ENCODE data around the gene SPARCL1. TPM values are rescaled to one million over a fixed set of nuclear protein-coding genes. Genes with fewer than 3 reads are reported as not detected.
A peak's percentile ranks its signal among the peaks of the same experiment; 100 is the strongest.
"Not testable (repeated sequence)": the region's sequence is repeated elsewhere in the genome, so short reads cannot be mapped to it uniquely, and the experiment has no call there.

The SPARCL1 gene
- total and polyA plus RNA-seq, 9 donors, result 210 to 425 (median 256) TPM

DNA sequence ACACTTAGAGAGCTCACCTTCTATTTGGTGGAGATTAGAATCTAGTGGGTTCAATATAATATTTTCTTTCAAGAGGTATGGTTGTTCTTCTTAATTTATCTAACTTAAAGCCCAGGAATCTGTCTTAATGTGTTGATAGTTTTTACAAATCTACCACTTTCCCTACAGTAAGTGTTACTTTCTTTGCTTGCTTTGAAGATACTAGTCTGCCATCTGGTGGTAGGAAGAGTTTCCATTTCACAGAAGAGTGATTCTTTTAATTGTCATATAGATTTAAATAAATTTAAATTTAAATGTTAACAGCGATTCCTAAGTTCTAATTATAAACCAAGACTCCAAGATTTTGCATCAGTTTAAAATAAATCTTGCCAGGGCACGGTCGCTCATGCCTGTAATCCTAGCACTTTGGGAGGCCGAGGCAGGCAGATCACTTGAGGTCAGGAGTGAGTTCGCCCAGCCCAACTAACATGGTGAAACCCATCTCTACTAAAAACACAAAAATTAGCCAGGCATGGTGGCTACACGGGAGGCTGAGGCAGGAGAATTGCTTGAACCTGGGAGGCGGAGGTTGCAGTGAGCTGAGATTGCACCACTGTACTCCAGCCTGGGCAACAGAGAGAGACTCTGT is 63.3 kb downstream of the SPARCL1 start:
- Histone ChIP-seq H3K36me3 (ENCODE audit: control insufficient read depth, insufficient read depth, low read length) (no peaks in the 10 kb centered on the region), H3K27ac (ENCODE audit: low read length) (no peak overlapping the region), H3K27me3 (ENCODE audit: control insufficient read depth, insufficient read depth, low read length) (no peaks in the 10 kb centered on the region), H3K4me3 (ENCODE audit: low read length) (no peak overlapping the region), H3K9me3 (replicated peaks; ENCODE audit: control insufficient read depth, low read depth, low read length) (no peaks in the 10 kb centered on the region), H3K4me1 (ENCODE audit: control insufficient read depth, insufficient read depth, low read length) (no peaks in the 10 kb centered on the region)
- 92% methylated on average over 2 of the region's 7 CpGs for WGBS (ENCODE audit: insufficient coverage)
- DNase-seq, result peak; percentile 62

DNA sequence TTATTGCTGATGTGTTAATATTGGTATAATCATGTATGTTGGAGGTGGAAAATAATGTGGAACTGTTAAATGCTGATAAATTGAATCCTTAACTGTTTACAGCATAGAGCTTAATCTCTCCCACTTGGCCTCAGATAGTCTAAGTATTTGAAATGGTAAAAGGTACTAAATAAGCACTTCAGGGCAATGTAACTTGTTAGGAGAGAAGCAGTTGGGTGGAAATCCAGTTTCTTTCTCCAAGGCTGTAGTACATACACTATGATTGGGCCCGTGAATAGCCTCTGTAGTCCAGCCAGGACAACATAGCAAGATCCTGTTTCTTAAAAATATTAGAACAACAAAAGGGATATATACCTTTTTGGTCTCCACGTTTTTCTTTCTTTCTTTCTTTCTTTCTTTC is 67.1 kb downstream of the SPARCL1 start:
- WGBS (ENCODE audit: insufficient coverage), result no CpG with 5 or more reads among the region's 2 CpGs
- Histone ChIP-seq H3K27me3 (ENCODE audit: control insufficient read depth, insufficient read depth, low read length) (no peaks in the 10 kb centered on the region), H3K4me1 (ENCODE audit: control insufficient read depth, insufficient read depth, low read length) (no peaks in the 10 kb centered on the region), H3K36me3 (ENCODE audit: control insufficient read depth, insufficient read depth, low read length) (peaks cover 3% of the 10 kb centered on the region), H3K9me3 (replicated peaks; ENCODE audit: control insufficient read depth, low read depth, low read length) (no peaks in the 10 kb centered on the region), H3K27ac (ENCODE audit: low read length) (no peak overlapping the region), H3K4me3 (ENCODE audit: low read length) (no peak overlapping the region)
- no peak for DNase-seq

DNA sequence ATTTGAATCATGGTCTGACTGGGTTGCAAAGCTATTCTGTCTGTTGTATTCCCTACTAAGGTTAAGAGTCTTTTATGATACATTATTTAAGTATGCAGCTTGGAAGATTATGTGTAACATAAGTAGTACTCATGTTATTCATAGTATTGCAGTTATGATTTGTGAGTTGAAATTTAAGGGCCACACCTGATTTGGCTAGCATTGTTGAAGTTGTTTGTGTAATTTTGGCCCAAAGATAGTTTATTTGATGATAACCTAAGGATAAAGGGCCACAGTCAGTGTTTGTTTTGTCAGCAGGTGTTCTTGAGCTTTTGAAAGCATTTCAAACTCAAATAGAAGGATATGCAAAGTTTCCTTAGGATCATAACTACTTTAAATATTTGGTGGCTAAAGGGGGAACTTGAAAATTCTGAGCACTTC is 67.9 kb downstream of the SPARCL1 start:
- Histone ChIP-seq H3K9me3 (replicated peaks; ENCODE audit: control insufficient read depth, low read depth, low read length) (no peaks in the 10 kb centered on the region), H3K27ac (ENCODE audit: low read length) (no peak overlapping the region), H3K4me3 (ENCODE audit: low read length) (no peak overlapping the region), H3K36me3 (ENCODE audit: control insufficient read depth, insufficient read depth, low read length) (peaks cover 3% of the 10 kb centered on the region), H3K4me1 (ENCODE audit: control insufficient read depth, insufficient read depth, low read length) (no peaks in the 10 kb centered on the region), H3K27me3 (ENCODE audit: control insufficient read depth, insufficient read depth, low read length) (no peaks in the 10 kb centered on the region)
- no peak for DNase-seq

DNA sequence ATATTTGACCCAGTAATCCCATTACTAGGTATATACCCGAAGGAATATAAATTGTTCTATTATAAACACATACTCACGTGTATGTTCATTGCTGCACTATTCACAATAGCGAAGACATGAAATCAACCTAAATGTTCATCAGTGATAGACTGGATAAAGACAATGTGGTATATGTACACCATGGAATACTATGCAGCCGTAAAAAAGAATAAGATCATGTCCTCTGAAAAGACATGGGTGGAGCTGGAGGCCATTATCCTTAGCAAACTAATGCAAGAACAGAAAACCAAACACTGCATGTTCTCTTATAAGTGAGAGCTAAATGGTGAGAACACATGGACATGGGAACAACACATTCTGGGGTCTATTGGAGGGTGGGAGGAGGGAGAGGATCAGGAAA is 70.3 kb downstream of the SPARCL1 start:
- no CpG with 5 or more reads among the region's 4 CpGs for WGBS (ENCODE audit: insufficient coverage)
- Histone ChIP-seq H3K27me3 (ENCODE audit: control insufficient read depth, insufficient read depth, low read length) (no peaks in the 10 kb centered on the region), H3K4me3 (ENCODE audit: low read length) (no peak overlapping the region), H3K9me3 (replicated peaks; ENCODE audit: control insufficient read depth, low read depth, low read length) (no peaks in the 10 kb centered on the region), H3K27ac (ENCODE audit: low read length) (no peak overlapping the region), H3K4me1 (ENCODE audit: control insufficient read depth, insufficient read depth, low read length) (no peaks in the 10 kb centered on the region), H3K36me3 (ENCODE audit: control insufficient read depth, insufficient read depth, low read length) (peaks cover 10% of the 10 kb centered on the region)
- no peak for DNase-seq

DNA sequence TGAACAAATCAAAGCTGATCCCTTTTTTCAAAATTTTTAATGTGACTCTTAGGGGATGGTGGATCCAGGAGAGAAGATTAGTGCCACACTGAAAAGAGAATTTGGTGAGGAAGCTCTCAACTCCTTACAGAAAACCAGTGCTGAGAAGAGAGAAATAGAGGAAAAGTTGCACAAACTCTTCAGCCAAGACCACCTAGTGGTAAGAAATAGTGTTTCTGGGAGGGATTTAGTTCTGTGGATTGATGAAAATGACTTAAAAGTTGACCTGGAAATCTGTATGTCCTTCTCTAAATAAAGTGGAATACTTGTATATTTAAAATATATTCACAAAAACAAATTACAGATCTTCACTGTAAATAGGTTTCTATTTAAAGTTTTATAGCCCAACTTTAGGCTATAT is 77.6 kb downstream of the SPARCL1 start:
- DNase-seq, result no peak

DNA sequence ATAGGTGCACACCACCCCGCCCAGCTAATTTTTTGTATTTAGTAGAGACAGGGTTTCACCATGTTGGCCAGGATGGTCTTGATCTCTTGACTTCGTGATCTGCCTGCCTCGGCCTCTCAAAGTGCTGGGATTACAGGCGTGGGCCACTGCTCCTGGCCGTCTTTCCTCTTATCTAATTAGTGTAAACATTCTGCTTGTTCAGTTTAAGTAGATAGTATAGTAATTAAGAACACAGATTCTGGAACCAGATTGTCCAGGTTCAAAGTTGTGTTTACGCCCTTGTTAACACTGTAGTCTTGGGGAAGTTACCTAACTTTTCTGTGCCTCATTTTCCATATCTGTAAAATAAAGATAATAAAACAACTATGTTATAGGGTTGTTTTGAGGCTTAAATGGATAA is 82.8 kb downstream of the SPARCL1 start:
- not testable (repeated sequence) for H3K27ac ChIP-seq (ENCODE audit: low read length); H3K9me3 ChIP-seq (replicated peaks; ENCODE audit: control insufficient read depth, low read depth, low read length); DNase-seq; H3K27me3 ChIP-seq (ENCODE audit: control insufficient read depth, insufficient read depth, low read length); H3K4me3 ChIP-seq (ENCODE audit: low read length); H3K4me1 ChIP-seq (ENCODE audit: control insufficient read depth, insufficient read depth, low read length); H3K36me3 ChIP-seq (ENCODE audit: control insufficient read depth, insufficient read depth, low read length)
- WGBS (ENCODE audit: insufficient coverage), result no CpG with 5 or more reads among the region's 6 CpGs

More for the DNA sequence above, 77.6 kb downstream of the SPARCL1 start:
- Histone ChIP-seq H3K4me1 (ENCODE audit: control insufficient read depth, insufficient read depth, low read length) (no peaks in the 10 kb centered on the region), H3K4me3 (ENCODE audit: low read length) (no peak overlapping the region), H3K36me3 (ENCODE audit: control insufficient read depth, insufficient read depth, low read length) (peaks cover 10% of the 10 kb centered on the region), H3K9me3 (replicated peaks; ENCODE audit: control insufficient read depth, low read depth, low read length) (no peaks in the 10 kb centered on the region), H3K27ac (ENCODE audit: low read length) (no peak overlapping the region), H3K27me3 (ENCODE audit: control insufficient read depth, insufficient read depth, low read length) (no peaks in the 10 kb centered on the region)

DNA sequence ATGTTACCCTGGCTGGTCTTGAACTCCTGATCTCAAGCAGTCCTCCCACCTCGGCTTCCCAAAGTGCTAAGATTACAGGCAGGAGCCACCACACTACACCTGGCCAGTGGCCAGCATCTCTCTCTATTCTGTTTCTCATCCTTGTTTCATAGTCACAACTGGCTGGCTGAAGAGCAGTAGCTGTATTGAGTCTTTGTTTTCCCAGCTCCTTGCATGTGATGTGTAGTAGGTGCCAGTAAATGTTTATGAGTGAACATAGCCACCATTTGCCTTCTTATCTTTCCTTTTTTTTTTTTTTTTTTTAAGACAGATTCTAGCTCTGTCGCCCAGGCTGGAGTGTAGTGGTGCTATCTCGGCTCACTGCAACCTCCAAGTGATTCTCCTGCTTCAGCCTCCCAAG is 83.2 kb downstream of the SPARCL1 start:
- Histone ChIP-seq H3K27me3 (ENCODE audit: control insufficient read depth, insufficient read depth, low read length) (no peaks in the 10 kb centered on the region), H3K9me3 (replicated peaks; ENCODE audit: control insufficient read depth, low read depth, low read length) (no peaks in the 10 kb centered on the region), H3K36me3 (ENCODE audit: control insufficient read depth, insufficient read depth, low read length) (peaks cover 9% of the 10 kb centered on the region), H3K4me1 (ENCODE audit: control insufficient read depth, insufficient read depth, low read length) (no peaks in the 10 kb centered on the region), H3K4me3 (ENCODE audit: low read length) (no peak overlapping the region), H3K27ac (ENCODE audit: low read length) (no peak overlapping the region)
- DNase-seq, result no peak
- WGBS (ENCODE audit: insufficient coverage), result no CpG with 5 or more reads among the region's 3 CpGs

DNA sequence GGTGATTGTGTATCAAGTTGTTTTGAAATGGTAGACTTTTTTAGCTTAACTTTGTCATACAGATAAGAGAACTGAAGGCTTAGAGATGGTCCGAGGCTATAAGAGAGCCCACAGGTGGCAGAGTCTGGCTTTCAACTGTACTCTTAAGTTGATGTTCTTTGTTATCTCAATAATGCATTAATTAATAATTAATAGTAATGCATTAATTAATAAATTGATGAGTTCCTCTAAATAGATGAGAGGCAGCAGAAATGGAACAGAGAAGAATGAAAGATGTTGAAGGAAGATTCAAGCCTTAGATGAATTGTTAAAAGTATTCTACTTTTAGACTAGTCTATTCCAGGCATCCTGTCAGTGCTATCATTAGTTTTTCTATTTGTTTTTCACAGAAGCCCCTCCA is 84.4 kb downstream of the SPARCL1 start:
- Histone ChIP-seq H3K36me3 (ENCODE audit: control insufficient read depth, insufficient read depth, low read length) (peaks cover 9% of the 10 kb centered on the region), H3K9me3 (replicated peaks; ENCODE audit: control insufficient read depth, low read depth, low read length) (no peaks in the 10 kb centered on the region), H3K4me1 (ENCODE audit: control insufficient read depth, insufficient read depth, low read length) (no peaks in the 10 kb centered on the region), H3K27ac (ENCODE audit: low read length) (no peak overlapping the region), H3K27me3 (ENCODE audit: control insufficient read depth, insufficient read depth, low read length) (no peaks in the 10 kb centered on the region), H3K4me3 (ENCODE audit: low read length) (no peak overlapping the region)
- DNase-seq, result no peak
- no CpG with 5 or more reads among the region's 1 CpG for WGBS (ENCODE audit: insufficient coverage)

DNA sequence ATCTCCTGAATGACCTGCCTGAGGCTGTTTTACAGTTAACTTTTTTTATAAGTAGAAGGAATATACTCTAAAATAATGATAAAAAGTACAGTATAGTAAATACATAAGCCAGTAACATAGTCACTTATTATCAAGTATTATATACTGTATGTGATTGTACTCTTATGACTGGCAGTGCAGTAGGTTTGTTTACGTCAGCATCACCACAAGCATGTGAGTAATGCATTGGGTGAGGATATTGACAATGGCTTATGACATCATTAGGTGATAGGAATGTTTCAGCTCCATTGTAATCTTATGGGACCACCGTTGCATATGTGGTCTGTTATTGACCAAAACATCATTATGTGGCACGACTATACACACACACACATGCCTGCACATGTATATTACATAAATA is 86.3 kb downstream of the SPARCL1 start:
- Histone ChIP-seq H3K9me3 (replicated peaks; ENCODE audit: control insufficient read depth, low read depth, low read length) (no peaks in the 10 kb centered on the region), H3K4me3 (ENCODE audit: low read length) (no peak overlapping the region), H3K4me1 (ENCODE audit: control insufficient read depth, insufficient read depth, low read length) (no peaks in the 10 kb centered on the region), H3K27ac (ENCODE audit: low read length) (no peak overlapping the region), H3K27me3 (ENCODE audit: control insufficient read depth, insufficient read depth, low read length) (no peaks in the 10 kb centered on the region), H3K36me3 (ENCODE audit: control insufficient read depth, insufficient read depth, low read length) (peaks cover 13% of the 10 kb centered on the region)
- no peak for DNase-seq
- WGBS (ENCODE audit: insufficient coverage), result no CpG with 5 or more reads among the region's 3 CpGs

DNA sequence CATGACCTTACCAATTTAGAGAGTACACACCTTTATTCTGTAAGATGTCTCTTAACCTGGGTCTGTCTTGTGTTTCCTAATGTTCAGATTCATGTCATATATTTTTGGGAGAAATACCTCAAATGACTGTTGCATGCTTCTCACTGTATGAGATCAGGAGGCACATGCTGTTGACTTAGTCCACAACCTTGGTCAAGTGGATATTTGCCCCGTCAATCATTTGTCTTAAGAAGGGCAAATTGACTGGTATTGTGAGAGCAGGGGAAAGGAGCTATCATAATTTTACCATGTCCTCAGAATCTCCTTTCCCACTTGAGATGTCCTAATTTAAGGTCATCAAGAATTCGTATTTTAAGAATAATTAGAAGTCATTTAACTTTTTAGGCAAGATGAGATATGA is 95.8 kb downstream of the SPARCL1 start:
- no peak for DNase-seq
- Histone ChIP-seq H3K4me3 (ENCODE audit: low read length) (no peak overlapping the region), H3K27me3 (ENCODE audit: control insufficient read depth, insufficient read depth, low read length) (no peaks in the 10 kb centered on the region), H3K27ac (ENCODE audit: low read length) (no peak overlapping the region), H3K4me1 (ENCODE audit: control insufficient read depth, insufficient read depth, low read length) (no peaks in the 10 kb centered on the region), H3K9me3 (replicated peaks; ENCODE audit: control insufficient read depth, low read depth, low read length) (no peaks in the 10 kb centered on the region), H3K36me3 (ENCODE audit: control insufficient read depth, insufficient read depth, low read length) (peaks cover 9% of the 10 kb centered on the region)
- WGBS (ENCODE audit: insufficient coverage), result no CpG with 5 or more reads among the region's 2 CpGs

DNA sequence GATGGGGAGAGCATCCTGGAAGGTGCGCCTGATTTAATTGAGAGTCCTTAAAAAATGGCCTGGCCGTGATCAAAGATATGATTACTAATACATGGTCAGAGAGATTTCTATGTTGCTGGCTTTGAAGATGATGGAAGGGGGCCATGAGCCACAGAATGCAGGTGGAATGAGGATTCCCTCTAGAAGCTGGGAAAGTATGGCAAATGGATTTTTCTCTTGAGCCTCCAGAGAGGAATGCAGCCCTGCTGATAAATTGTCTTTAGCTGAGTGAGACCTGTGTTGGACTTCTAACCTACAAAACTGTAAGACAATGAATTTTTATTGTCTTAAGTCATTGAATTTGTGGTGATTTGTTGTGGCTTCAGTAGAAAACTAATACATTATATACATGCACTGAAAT is 99.1 kb downstream of the SPARCL1 start:
- Histone ChIP-seq H3K4me1 (ENCODE audit: control insufficient read depth, insufficient read depth, low read length) (peaks cover 1% of the 10 kb centered on the region), H3K36me3 (ENCODE audit: control insufficient read depth, insufficient read depth, low read length) (no peaks in the 10 kb centered on the region), H3K9me3 (replicated peaks; ENCODE audit: control insufficient read depth, low read depth, low read length) (no peaks in the 10 kb centered on the region), H3K27ac (ENCODE audit: low read length) (no peak overlapping the region), H3K27me3 (ENCODE audit: control insufficient read depth, insufficient read depth, low read length) (no peaks in the 10 kb centered on the region), H3K4me3 (ENCODE audit: low read length) (no peak overlapping the region)
- DNase-seq, result no peak
- WGBS (ENCODE audit: insufficient coverage), result 94% methylated on average over 2 of the region's 2 CpGs
